ENCODE results near the gene STK39.

Gene STK39

DNA sequence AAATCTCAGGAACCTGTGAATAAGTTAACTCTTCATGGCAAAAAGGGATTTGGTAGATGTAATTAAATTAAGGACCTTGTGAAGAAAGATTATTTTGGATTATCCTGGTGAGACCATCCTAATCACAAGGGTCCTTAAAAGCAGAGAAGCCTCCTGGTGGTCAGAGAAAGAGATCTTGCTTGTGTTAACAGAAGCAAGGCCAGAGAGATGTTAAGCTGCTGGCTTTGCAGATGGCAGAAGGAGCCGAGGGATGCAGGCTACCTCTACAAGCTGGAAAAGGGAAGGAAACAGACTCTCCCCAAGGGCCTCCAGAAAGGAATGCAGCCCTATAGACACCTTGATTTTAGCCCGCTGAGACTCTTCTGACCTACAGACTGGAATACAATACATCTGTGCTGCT lies 197.0 kb downstream of the STK39 start:
- H3K9me3 ChIP-seq (ENCODE audit: control insufficient read depth, insufficient read depth, low read length): no peaks in the 10 kb centered on the region
- no peaks in the 10 kb centered on the region for H3K79me2 ChIP-seq (ENCODE audit: control insufficient read depth, low read length)
- no peak overlapping the region for H3K4me3 ChIP-seq (ENCODE audit: low read length)
- H3K4me2 ChIP-seq (ENCODE audit: low read length): no peak overlapping the region
- H3K27me3 ChIP-seq (ENCODE audit: control insufficient read depth, low read length): no peaks in the 10 kb centered on the region
- TF ChIP-seq, protein P1, sequence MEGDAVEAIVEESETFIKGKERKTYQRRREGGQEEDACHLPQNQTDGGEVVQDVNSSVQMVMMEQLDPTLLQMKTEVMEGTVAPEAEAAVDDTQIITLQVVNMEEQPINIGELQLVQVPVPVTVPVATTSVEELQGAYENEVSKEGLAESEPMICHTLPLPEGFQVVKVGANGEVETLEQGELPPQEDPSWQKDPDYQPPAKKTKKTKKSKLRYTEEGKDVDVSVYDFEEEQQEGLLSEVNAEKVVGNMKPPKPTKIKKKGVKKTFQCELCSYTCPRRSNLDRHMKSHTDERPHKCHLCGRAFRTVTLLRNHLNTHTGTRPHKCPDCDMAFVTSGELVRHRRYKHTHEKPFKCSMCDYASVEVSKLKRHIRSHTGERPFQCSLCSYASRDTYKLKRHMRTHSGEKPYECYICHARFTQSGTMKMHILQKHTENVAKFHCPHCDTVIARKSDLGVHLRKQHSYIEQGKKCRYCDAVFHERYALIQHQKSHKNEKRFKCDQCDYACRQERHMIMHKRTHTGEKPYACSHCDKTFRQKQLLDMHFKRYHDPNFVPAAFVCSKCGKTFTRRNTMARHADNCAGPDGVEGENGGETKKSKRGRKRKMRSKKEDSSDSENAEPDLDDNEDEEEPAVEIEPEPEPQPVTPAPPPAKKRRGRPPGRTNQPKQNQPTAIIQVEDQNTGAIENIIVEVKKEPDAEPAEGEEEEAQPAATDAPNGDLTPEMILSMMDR (IDR thresholded peaks at IDR 0.05; ENCODE audit: low read depth, low read length, poor library complexity, severe bottlenecking): no peak
- TF ChIP-seq EZH2phosphoT487 (IDR thresholded peaks at IDR 0.05; ENCODE audit: borderline replicate concordance, low read length): no peak
- H4K20me1 ChIP-seq (ENCODE audit: control insufficient read depth, insufficient read depth, low read depth, low read length): no peaks in the 10 kb centered on the region
- H3F3A ChIP-seq (ENCODE audit: control insufficient read depth, insufficient read depth): no peaks in the 10 kb centered on the region
- no peaks in the 10 kb centered on the region; the same call in 1 of the 2 replicates for H3K36me3 ChIP-seq (ENCODE audit: control insufficient read depth, low read length)
- H3K9me2 ChIP-seq (replicated peaks; ENCODE audit: control insufficient read depth, low read length): no peaks in the 10 kb centered on the region
- H3K4me1 ChIP-seq (ENCODE audit: control insufficient read depth, low read length): no peaks in the 10 kb centered on the region
- H3K27ac ChIP-seq (ENCODE audit: low read depth, low read length): no peak overlapping the region

DNA sequence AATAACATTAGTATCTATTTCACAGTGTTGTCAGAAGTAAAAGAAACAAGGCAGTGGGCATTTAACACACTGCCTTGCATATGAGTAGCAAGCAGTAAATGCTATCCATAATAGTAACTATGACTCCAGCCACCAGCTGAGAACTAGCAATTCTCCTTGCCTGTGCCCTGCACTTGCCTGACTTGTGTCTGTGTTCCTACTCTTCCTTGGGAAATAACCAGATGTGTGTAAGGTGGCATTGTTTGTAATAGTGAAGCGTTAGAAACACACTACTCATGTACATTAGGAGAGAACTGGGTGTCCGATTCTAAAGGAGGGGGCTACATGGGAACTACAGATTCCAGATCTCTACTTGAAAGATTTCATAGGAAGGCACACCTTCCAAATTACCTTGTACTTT lies 197.8 kb downstream of the STK39 start:
- H3K4me3 ChIP-seq (ENCODE audit: low read length): no peak overlapping the region
- H3K4me1 ChIP-seq (ENCODE audit: control insufficient read depth, low read length): 0 out of 2 replicates have a peak, but pooled peaks cover under 1% of the 10 kb centered on the region
- no peaks in the 10 kb centered on the region for H3F3A ChIP-seq (ENCODE audit: control insufficient read depth, insufficient read depth)
- H3K79me2 ChIP-seq (ENCODE audit: control insufficient read depth, low read length): no peaks in the 10 kb centered on the region
- no peaks in the 10 kb centered on the region for H3K27me3 ChIP-seq (ENCODE audit: control insufficient read depth, low read length)
- H4K20me1 ChIP-seq (ENCODE audit: control insufficient read depth, insufficient read depth, low read depth, low read length): no peaks in the 10 kb centered on the region
- TF ChIP-seq EZH2phosphoT487 (IDR thresholded peaks at IDR 0.05; ENCODE audit: borderline replicate concordance, low read length): no peak
- TF ChIP-seq, protein P1 (IDR thresholded peaks at IDR 0.05; ENCODE audit: low read depth, low read length, poor library complexity, severe bottlenecking): no peak
- no peaks in the 10 kb centered on the region for H3K9me2 ChIP-seq (replicated peaks; ENCODE audit: control insufficient read depth, low read length)
- H3K27ac ChIP-seq (ENCODE audit: low read depth, low read length): no peak overlapping the region
- H3K9me3 ChIP-seq (ENCODE audit: control insufficient read depth, insufficient read depth, low read length): no peaks in the 10 kb centered on the region
- no peaks in the 10 kb centered on the region; the same call in 1 of the 2 replicates for H3K36me3 ChIP-seq (ENCODE audit: control insufficient read depth, low read length)
- no peak overlapping the region for H3K4me2 ChIP-seq (ENCODE audit: low read length)

DNA sequence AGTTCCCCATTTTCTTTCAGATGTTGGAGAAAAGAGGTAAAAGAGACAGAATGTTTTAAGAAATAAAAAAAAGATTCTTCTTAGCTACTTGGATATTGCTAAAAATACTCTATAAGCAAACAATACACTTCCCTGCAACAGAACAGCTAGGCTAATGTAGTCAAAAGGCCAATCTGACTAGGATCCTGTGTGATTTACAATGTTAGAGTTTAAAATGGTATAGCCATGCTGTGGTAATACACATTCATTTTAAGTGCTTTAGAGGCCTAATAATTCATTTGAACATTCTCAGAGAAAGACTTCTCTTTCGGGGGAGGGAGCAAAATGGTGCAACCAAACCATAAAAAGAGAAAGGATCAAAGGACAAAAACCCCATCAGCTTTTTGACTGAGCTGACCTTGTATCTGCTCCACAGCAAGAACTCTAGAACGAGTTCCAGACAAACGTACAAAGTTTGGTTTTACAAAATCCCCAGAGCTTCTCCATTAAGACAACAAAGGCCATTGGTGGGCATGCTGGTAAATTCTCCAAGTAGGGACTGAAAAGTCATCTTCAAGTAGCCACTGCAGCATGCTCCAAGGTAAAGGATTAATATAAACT lies 200.2 kb downstream of the STK39 start:
- H3K9me3 ChIP-seq (ENCODE audit: control insufficient read depth, insufficient read depth, low read length): no peaks in the 10 kb centered on the region

More for the DNA sequence above, 200.2 kb downstream of the STK39 start:
- H3K9me2 ChIP-seq (replicated peaks; ENCODE audit: control insufficient read depth, low read length): no peaks in the 10 kb centered on the region
- H3K27me3 ChIP-seq (ENCODE audit: control insufficient read depth, low read length): no peaks in the 10 kb centered on the region
- TF ChIP-seq, protein P1 (IDR thresholded peaks at IDR 0.05; ENCODE audit: low read depth, low read length, poor library complexity, severe bottlenecking): no peak
- TF ChIP-seq EZH2phosphoT487 (IDR thresholded peaks at IDR 0.05; ENCODE audit: borderline replicate concordance, low read length): no peak
- H3K4me3 ChIP-seq (ENCODE audit: low read length): no peak overlapping the region
- no peak overlapping the region for H3K27ac ChIP-seq (ENCODE audit: low read depth, low read length)
- H3K36me3 ChIP-seq (ENCODE audit: control insufficient read depth, low read length): no peaks in the 10 kb centered on the region; the same call in 1 of the 2 replicates
- 0 out of 2 replicates have a peak, but pooled peaks cover 2% of the 10 kb centered on the region for H3F3A ChIP-seq (ENCODE audit: control insufficient read depth, insufficient read depth)
- peaks cover 15% of the 10 kb centered on the region for H3K4me1 ChIP-seq (ENCODE audit: control insufficient read depth, low read length)
- no peaks in the 10 kb centered on the region for H4K20me1 ChIP-seq (ENCODE audit: control insufficient read depth, insufficient read depth, low read depth, low read length)
- no peaks in the 10 kb centered on the region for H3K79me2 ChIP-seq (ENCODE audit: control insufficient read depth, low read length)
- H3K4me2 ChIP-seq (ENCODE audit: low read length): no peak overlapping the region
